ENCODE data around the gene SLC45A1.
A peak's percentile ranks its signal among the peaks of the same experiment; 100 is the strongest.

Gene SLC45A1

GRCh38 chr1:8312235-8313218 is 5.4 kb upstream of the SLC45A1 start:
- no peak for DNase-seq

- no peak for DNase-seq
Observed at GRCh38 chr1:8313231-8313630, 4.7 kb upstream of the SLC45A1 start.

DNA sequence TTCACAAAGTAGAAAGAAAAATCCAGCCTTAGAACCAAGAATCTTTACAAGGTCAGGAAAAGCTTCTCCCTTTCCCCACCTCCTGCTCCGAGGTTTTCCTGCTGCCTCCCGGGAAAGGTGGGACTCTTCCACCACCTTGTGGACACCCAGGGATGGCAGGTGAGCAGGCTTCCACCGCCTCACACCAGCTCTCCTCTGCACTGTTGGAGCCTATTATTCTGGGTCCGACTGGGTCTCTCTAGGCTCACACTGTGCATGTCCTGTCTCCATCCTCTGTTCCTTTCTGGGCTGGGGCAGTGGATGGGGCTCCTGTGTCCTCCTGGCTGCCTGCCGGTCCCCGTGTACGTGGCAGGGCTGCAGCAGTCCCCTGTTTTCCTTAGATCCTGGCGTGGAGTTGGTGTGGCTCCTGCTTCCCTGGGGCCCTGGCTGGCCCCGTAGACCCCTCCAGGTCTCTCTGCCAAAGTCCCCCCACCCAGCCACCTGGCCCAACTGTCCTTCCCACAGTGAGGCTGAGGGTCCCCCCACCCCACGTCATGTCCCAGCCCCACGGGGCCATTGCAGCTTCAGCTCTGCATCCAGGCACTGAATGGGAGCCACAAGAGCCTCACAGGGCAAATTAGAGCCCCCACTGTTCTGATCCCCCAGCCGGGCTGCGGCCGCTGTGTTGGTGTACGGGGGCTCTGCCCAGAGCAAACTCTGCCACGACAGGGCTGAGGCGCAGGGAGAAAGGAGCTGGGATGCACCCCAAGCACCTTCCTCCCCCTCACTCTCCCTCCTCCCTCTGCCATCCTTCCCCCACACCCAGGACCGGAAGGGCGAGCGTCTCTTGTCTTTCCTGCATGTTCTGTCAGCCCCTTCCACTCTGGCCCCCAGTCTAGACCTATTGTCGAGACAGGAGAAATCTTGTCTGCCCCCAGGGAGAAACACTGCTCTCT is 3.3 kb upstream of the SLC45A1 start:
- peak; percentile 62 for DNase-seq

GRCh38 chr1:8315573-8316475 is 2.1 kb upstream of the SLC45A1 start:
- no peak for DNase-seq

- peak; percentile 9 to 16 for DNase-seq
Observed at GRCh38 chr1:8318436-8318835, 522 bp downstream of the SLC45A1 start.

DNA sequence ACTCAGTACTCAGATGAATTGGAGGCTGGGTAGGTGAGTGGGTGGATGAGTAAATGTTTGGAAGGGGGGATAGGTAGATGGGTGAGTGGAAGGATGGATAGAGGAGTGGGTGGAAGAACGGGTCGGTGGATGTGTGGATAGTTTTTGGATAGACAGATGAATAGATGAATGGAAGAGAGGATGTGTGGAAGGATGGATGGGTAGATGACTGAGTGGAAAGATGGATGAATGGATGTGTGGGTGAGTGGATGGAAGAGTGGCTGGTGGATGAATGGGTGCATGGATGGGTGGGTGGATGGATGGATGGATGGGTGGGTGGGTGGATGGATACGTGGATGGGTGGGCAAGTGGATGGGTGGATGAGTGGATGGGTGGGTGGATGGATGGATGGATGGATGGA is 3.7 kb downstream of the SLC45A1 start:
- no peak for DNase-seq

DNA sequence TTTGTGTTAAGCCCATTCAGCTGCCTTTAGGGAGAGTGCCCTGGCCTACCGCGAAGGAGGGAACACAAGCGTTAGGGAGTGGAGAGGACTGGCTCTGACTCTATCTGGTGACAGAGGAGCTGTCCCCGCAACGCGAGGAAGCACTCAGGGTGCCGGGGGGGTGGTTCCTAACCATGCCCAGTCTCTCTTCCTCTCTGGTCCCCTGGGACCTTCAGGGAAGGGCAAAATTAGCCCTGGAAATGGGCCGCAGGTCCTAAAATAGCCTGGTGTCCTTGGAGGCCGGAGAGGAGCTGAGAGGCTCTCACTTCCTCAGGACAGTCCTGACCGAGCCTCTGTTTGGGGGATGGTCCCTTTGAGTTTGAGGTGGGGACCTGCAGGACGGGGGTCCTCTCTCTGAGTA is 5.8 kb downstream of the SLC45A1 start:
- DNase-seq, result no peak

DNA sequence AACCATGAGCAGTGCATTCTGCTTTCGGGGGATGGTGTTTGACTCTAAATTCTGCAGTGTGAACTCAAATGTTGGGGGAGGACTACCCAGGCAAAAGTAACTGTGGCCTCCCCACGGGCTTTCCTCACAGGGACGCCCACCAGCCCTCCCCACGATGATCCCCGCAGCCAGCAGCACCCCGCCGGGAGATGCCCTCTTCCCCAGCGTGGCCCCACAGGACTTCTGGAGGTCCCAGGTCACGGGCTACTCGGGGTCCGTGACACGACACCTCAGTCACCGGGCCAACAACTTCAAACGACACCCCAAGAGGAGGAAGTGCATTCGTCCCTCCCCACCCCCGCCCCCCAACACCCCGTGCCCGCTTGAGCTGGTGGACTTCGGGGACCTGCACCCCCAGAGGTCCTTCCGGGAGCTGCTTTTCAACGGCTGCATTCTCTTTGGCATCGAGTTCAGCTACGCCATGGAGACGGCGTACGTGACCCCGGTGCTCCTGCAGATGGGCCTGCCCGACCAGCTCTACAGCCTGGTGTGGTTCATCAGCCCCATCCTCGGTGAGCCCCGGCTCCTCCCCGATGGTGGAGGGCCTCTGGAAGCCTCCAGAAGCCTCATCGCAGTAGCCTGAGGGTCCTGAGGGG is 6.4 kb downstream of the SLC45A1 start:
- DNase-seq, result no peak

- no peak for DNase-seq
Observed at GRCh38 chr1:8325771-8326170, 7.9 kb downstream of the SLC45A1 start.

- no peak for DNase-seq
Observed at GRCh38 chr1:8326265-8326664, 8.4 kb downstream of the SLC45A1 start.

DNA sequence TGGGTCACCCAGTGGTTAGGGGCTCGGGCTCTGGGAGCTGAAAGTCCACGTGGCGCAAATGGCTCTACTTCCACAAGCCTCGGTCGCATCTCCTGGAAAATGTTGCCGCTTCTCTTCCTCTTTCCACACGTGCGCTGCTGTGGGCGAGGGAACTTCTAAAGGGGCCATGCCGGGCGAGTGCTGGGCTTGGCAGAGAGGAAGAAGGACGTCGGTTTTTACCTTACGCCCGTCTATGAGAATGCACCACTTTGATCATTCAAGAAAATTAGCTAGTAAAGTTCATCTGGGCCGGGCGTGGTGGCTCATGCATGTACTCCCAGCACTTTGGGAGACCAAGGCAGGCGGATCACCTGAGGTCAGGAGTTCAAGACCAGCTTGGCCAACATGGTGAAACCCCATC is 10.4 kb downstream of the SLC45A1 start:
- no peak for DNase-seq

DNA sequence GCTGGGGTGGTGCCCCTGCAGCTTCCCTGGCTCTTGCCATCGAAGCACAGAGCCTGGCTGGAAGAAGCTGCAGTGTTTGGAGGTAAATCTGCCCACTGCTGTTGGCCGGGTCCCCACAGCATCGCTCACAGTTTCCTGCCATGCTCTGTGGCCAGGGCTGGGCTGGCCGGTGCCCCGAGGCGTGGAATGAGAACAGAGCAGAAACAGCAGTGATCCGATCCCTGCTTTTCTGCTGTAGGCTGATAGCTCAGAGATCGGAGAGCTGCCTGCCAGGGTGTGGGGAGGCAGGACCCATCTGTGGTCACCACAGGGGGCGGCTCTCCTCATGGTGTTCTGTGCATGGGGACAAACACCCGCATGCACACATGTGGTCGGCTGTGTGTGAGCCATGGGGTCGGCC is 11.5 kb downstream of the SLC45A1 start:
- DNase-seq, result no peak

DNA sequence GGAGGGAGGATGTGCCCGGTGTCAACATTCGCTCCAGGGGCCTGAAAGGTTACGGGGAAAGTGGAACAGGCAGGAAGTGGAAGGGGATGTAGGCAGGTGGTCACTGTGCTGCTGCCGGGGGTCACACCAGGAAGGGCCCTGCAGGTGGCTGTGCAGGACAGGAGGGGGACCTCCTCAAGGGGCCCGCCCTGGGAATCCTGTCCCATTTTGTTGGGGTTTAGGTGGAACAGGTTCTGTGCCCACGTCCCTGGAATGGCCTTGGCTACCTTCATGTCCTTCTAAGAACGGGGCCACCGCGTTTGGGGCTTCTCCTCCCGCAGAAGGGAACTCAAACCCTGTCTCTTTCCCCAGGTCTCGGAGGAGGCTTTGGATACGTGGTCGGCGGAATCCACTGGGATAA is 11.9 kb downstream of the SLC45A1 start:
- DNase-seq, result no peak

GRCh38 chr1:8330271-8331125 is 12.6 kb downstream of the SLC45A1 start:
- no peak for DNase-seq

DNA sequence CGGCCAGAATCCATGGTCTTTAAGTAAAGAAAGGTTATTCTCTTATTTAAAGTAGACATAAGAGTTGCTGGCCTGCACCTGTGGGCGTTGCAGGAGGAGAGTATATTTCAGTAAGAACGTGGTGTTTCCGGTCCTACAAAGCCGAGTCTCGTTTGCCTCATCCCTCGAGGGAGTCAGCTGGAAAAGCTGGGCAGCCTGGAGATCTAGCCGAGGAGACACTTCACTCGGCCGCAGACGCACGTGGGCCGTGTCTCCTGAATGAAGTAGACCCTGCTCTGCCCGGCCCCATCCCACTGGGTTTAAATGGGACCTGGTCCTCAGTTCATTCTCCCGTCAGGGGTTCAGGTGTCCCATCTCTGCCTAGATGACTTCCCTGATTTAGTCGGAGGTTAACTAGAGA is 14.9 kb downstream of the SLC45A1 start:
- DNase-seq, result no peak

DNA sequence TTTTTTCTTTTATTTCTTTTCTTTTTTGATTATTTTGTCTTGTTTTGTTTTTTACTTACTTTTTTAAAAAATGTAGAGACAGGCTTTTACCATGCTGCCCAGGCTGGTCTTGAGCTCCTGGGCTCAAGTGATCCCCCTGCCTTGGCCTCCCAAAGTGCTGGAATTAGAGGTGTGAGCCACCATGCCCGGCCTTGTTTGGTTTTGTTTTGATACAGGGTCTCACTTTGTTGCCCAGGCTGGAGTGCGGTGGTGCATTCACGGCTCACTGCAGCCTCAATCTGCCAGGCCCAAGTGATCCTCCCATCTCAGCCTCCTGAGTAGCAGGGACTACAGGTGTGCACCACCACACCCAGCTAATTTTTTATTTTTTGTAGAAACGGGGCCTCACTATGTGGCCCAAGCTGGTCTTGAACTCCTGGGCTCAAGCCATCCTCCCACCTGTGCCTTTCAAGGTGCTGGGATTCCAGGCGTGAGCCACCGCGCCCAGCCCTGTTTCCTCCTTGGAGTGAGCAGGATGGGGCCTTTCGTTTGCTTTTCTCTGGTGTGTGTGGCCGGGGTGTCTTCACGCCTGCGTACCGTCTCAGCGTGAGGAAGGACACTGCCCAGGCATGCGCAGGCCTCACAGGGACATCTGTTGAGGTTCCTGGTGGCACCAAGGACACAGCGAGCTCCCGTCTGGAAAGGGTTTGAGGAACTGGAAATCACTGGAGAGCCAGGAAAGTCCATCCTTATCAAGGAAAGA is 15.5 kb downstream of the SLC45A1 start:
- DNase-seq, result no peak

GRCh38 chr1:8334106-8334851 is 16.4 kb downstream of the SLC45A1 start:
- DNase-seq, result no peak

DNA sequence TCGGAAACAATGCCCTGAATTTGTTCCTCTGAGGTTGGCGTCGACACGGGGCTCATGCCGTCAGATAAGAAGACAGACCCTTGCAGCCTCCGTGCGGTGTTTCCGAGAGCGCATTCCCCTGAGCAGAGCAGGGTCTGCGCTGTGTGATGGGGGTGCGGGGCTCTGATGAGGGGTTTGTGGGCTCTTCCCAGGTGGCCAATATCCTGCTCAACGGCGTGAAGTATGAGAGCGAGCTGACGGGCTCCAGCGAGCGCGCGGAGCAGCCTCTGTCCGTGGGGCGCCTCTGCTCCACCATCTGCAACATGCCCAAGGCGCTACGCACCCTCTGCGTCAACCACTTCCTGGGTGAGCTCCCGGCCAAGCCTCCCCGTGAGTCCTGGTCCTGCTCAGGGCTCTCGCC is 17.3 kb downstream of the SLC45A1 start:
- DNase-seq, result no peak

DNA sequence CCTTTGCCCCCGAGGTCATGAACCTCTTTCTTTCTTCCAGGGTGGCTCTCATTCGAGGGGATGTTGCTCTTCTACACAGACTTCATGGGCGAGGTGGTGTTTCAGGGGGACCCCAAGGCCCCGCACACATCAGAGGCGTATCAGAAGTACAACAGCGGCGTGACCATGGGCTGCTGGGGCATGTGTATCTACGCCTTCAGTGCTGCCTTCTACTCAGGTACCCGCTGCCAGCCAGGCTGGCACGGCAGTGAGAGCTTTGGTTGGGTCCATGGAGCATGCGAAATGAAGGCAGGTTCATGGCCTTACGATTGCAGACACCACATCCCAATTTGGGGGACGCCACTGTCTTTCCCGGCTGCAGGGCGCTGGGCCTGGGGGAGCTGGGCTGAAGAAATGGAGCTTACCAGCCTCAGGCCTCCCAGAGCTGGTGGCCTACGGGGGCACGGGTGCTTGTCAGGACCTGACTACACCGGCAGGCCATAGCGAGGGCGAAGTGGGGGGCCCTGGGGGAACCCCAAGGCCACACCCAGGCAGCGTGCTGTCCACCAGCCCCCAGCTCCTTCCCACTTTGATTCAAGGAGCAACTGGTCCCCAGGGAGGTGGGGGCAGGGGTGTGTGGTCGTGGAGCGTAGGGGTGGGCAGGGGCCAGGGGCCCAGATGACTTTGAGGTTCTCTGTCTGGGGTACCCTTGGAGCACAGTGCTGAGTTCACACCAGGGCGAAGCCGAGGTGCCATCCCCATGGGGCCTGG is 20.0 kb downstream of the SLC45A1 start:
- DNase-seq, result no peak

Measured in activated CD4-positive, alpha-beta T cell treated with anti-CD3 and anti-CD28 coated beads, Interleukin-2, amount 50 U/mL, for 48 hours (primary cell).